Stimulated activated naive CD8-positive, alpha-beta T cell treated with anti-CD3 and anti-CD28 coated beads, Interleukin-15, Interleukin-2, amounts not matched to agents 100 ng/mL and 50 ng/mL, for 24 hours (primary cell): Measurements from ENCODE around the gene PPP3CB.
"Not testable (repeated sequence)": the region's sequence is repeated elsewhere in the genome, so short reads cannot be mapped to it uniquely, and the experiment has no call there.

Source experiments
- H3K27ac Mint-ChIP-seq: one replicate; pipeline ENCODE4 v1.8.0; 2021; ENCODE audit warnings: mild to moderate bottlenecking, mixed read lengths
- H3K27me3 Mint-ChIP-seq: one replicate; pipeline ENCODE4 v1.8.0; 2021; ENCODE audit warnings: mixed read lengths
- H3K36me3 Mint-ChIP-seq: one replicate; pipeline ENCODE4 v1.8.0; 2021; ENCODE audit warnings: low read depth, mixed read lengths
- H3K4me1 Mint-ChIP-seq: one replicate; pipeline ENCODE4 v1.8.0; 2021; ENCODE audit warnings: low read depth, mixed read lengths
- H3K4me3 Mint-ChIP-seq: one replicate; pipeline ENCODE4 v1.8.0; 2021; ENCODE audit warnings: mild to moderate bottlenecking, mixed read lengths
- H3K9me3 Mint-ChIP-seq: one replicate; pipeline ENCODE4 v1.8.0; 2021; ENCODE audit warnings: mixed read lengths

Gene PPP3CB

GRCh38 chr10:73413528-73414229 lies 82.1 kb downstream of the PPP3CB start, which contains the start of gene ANXA7:
Gene ANXA7, minus strand, starts transcription at chr10:73414058. Its CDS starts 13,202 bp downstream, at chr10:73400856.
- Mint-ChIP-seq H3K36me3 (peaks cover 33% of the 10 kb centered on the region), H3K27me3 (peaks cover 7% of the 10 kb centered on the region), H3K27ac (peak within 1 kb of the TSS; percentile 97), H3K4me3 (peak within 1 kb of the TSS; percentile 99), H3K9me3 (no peaks in the 10 kb centered on the region), H3K4me1 (peaks cover 57% of the 10 kb centered on the region)

- peak overlapping the region; percentile 97 for H3K27ac Mint-ChIP-seq
- peak overlapping the region; percentile 99 for H3K4me3 Mint-ChIP-seq
- H3K36me3 Mint-ChIP-seq, result peaks cover 34% of the 10 kb centered on the region
- H3K4me1 Mint-ChIP-seq, result peaks cover 61% of the 10 kb centered on the region
- H3K9me3 Mint-ChIP-seq, result no peaks in the 10 kb centered on the region
- peaks cover 7% of the 10 kb centered on the region for H3K27me3 Mint-ChIP-seq
These were observed 82.7 kb downstream of the PPP3CB start for GRCh38 chr10:73413108-73413527.

GRCh38 chr10:73410897-73411296 lies 84.9 kb downstream of the PPP3CB start:
- H3K27me3 Mint-ChIP-seq, result peaks cover 7% of the 10 kb centered on the region
- H3K9me3 Mint-ChIP-seq, result no peaks in the 10 kb centered on the region
- H3K4me3 Mint-ChIP-seq, result no peak overlapping the region
- peaks cover 42% of the 10 kb centered on the region for H3K36me3 Mint-ChIP-seq
- peaks cover 73% of the 10 kb centered on the region for H3K4me1 Mint-ChIP-seq
- no peak overlapping the region for H3K27ac Mint-ChIP-seq

GRCh38 chr10:73408978-73409521 lies 86.8 kb downstream of the PPP3CB start:
- no peaks in the 10 kb centered on the region for H3K9me3 Mint-ChIP-seq
- no peaks in the 10 kb centered on the region for H3K27me3 Mint-ChIP-seq
- peaks cover 69% of the 10 kb centered on the region for H3K4me1 Mint-ChIP-seq
- H3K36me3 Mint-ChIP-seq, result peaks cover 42% of the 10 kb centered on the region
- H3K4me3 Mint-ChIP-seq, result no peak overlapping the region
- no peak overlapping the region for H3K27ac Mint-ChIP-seq

GRCh38 chr10:73408061-73408460 lies 87.8 kb downstream of the PPP3CB start:
- H3K9me3 Mint-ChIP-seq, result no peaks in the 10 kb centered on the region
- peaks cover 39% of the 10 kb centered on the region for H3K36me3 Mint-ChIP-seq
- no peaks in the 10 kb centered on the region for H3K27me3 Mint-ChIP-seq
- H3K4me1 Mint-ChIP-seq, result peaks cover 74% of the 10 kb centered on the region
- no peak overlapping the region for H3K4me3 Mint-ChIP-seq
- no peak overlapping the region for H3K27ac Mint-ChIP-seq

- H3K36me3 Mint-ChIP-seq, result peaks cover 35% of the 10 kb centered on the region
- H3K4me3 Mint-ChIP-seq, result no peak overlapping the region
- no peak overlapping the region for H3K27ac Mint-ChIP-seq
- H3K27me3 Mint-ChIP-seq, result no peaks in the 10 kb centered on the region
- H3K4me1 Mint-ChIP-seq, result peaks cover 74% of the 10 kb centered on the region
- H3K9me3 Mint-ChIP-seq, result no peaks in the 10 kb centered on the region
These were observed 88.3 kb downstream of the PPP3CB start for GRCh38 chr10:73407495-73407894.

GRCh38 chr10:73406846-73407245 lies 89.0 kb downstream of the PPP3CB start:
- no peaks in the 10 kb centered on the region for H3K27me3 Mint-ChIP-seq
- H3K9me3 Mint-ChIP-seq, result no peaks in the 10 kb centered on the region
- peaks cover 68% of the 10 kb centered on the region for H3K4me1 Mint-ChIP-seq
- H3K27ac Mint-ChIP-seq, result no peak overlapping the region
- H3K4me3 Mint-ChIP-seq, result no peak overlapping the region
- peaks cover 35% of the 10 kb centered on the region for H3K36me3 Mint-ChIP-seq

- Mint-ChIP-seq H3K4me1 (peaks cover 61% of the 10 kb centered on the region), H3K4me3 (no peak overlapping the region), H3K36me3 (peaks cover 27% of the 10 kb centered on the region), H3K27me3 (no peaks in the 10 kb centered on the region), H3K27ac (no peak overlapping the region), H3K9me3 (no peaks in the 10 kb centered on the region)
These were observed 90.3 kb downstream of the PPP3CB start for GRCh38 chr10:73405556-73405955.

GRCh38 chr10:73404690-73405089 lies 91.1 kb downstream of the PPP3CB start:
- H3K27me3 Mint-ChIP-seq, result no peaks in the 10 kb centered on the region
- peaks cover 19% of the 10 kb centered on the region for H3K36me3 Mint-ChIP-seq
- H3K27ac Mint-ChIP-seq, result no peak overlapping the region
- no peaks in the 10 kb centered on the region for H3K9me3 Mint-ChIP-seq
- peaks cover 53% of the 10 kb centered on the region for H3K4me1 Mint-ChIP-seq
- no peak overlapping the region for H3K4me3 Mint-ChIP-seq

GRCh38 chr10:73401636-73402035 lies 94.2 kb downstream of the PPP3CB start:
- H3K9me3 Mint-ChIP-seq, result no peaks in the 10 kb centered on the region
- H3K4me3 Mint-ChIP-seq, result no peak overlapping the region
- H3K27me3 Mint-ChIP-seq, result no peaks in the 10 kb centered on the region
- no peak overlapping the region for H3K27ac Mint-ChIP-seq
- peaks cover 17% of the 10 kb centered on the region for H3K36me3 Mint-ChIP-seq
- peaks cover 32% of the 10 kb centered on the region for H3K4me1 Mint-ChIP-seq

- no peak overlapping the region for H3K27ac Mint-ChIP-seq
- H3K4me1 Mint-ChIP-seq, result peaks cover 19% of the 10 kb centered on the region
- H3K9me3 Mint-ChIP-seq, result no peaks in the 10 kb centered on the region
- H3K36me3 Mint-ChIP-seq, result peaks cover 36% of the 10 kb centered on the region
- no peaks in the 10 kb centered on the region for H3K27me3 Mint-ChIP-seq
- no peak overlapping the region for H3K4me3 Mint-ChIP-seq
These were observed 96.8 kb downstream of the PPP3CB start for GRCh38 chr10:73399063-73399462.

GRCh38 chr10:73398024-73398423 lies 97.8 kb downstream of the PPP3CB start:
- H3K9me3 Mint-ChIP-seq, result no peaks in the 10 kb centered on the region

GRCh38 chr10:73394325-73394724 lies 101.5 kb downstream of the PPP3CB start:
- H3K27ac Mint-ChIP-seq, H3K4me1 Mint-ChIP-seq, H3K4me3 Mint-ChIP-seq, H3K27me3 Mint-ChIP-seq, H3K9me3 Mint-ChIP-seq: not testable (repeated sequence)
- peaks cover 71% of the 10 kb centered on the region for H3K36me3 Mint-ChIP-seq

More at GRCh38 chr10:73398024-73398423, 97.8 kb downstream of the PPP3CB start:
- no peaks in the 10 kb centered on the region for H3K27me3 Mint-ChIP-seq
- peaks cover 45% of the 10 kb centered on the region for H3K36me3 Mint-ChIP-seq
- no peak overlapping the region for H3K27ac Mint-ChIP-seq
- H3K4me3 Mint-ChIP-seq, result no peak overlapping the region
- H3K4me1 Mint-ChIP-seq, result peaks cover 11% of the 10 kb centered on the region

- Mint-ChIP-seq H3K27me3 (no peaks in the 10 kb centered on the region), H3K9me3 (no peaks in the 10 kb centered on the region), H3K27ac (no peak overlapping the region), H3K4me1 (no peaks in the 10 kb centered on the region), H3K4me3 (no peak overlapping the region), H3K36me3 (peaks cover 81% of the 10 kb centered on the region)
These were observed 107.6 kb downstream of the PPP3CB start for GRCh38 chr10:73388228-73388627.

- no peak overlapping the region for H3K27ac Mint-ChIP-seq
- no peaks in the 10 kb centered on the region for H3K9me3 Mint-ChIP-seq
- H3K4me1 Mint-ChIP-seq, result no peaks in the 10 kb centered on the region
- no peaks in the 10 kb centered on the region for H3K27me3 Mint-ChIP-seq
- H3K36me3 Mint-ChIP-seq, result peaks cover 81% of the 10 kb centered on the region
- H3K4me3 Mint-ChIP-seq, result no peak overlapping the region
These were observed 109.2 kb downstream of the PPP3CB start for GRCh38 chr10:73386583-73386982.
